Measurements from ENCODE around the gene OLIG1.

Gene OLIG1

DNA sequence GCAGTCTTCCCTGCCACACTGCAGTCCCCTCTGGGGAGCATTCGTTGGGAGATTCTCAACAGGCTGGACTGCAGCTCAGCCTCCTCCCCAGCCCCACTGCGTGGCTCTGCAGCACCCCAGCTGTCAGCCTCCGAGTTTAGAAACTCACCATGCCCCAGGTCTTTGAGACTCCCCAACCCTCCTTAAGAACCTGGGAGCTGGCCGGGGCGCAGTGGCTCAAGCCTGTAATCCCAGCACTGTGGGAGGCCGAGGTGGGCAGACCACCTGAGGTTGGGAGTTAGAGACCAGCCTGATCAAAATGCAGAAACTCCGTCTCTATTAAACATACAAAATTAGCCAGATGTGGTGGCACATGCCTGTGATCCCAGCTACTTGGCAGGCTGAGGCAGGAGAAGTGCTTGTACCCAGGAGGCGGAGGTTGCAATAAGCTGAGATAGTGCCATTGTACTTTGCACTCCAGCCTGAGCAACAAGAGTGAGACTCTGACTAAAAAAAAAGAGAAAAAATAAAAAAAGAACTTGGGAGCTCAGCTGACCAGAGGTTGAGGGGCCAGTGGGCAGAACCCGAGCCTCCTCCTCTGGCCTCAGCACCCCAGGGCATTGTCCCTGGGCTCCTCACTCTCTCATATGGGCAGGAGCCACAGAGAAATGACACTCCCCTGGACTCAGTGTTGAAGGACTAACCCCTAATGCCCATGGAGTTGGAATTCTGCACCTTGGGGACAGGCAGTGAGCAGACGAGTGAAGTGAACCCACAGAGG is 38.6 kb upstream of the OLIG1 start:
- no peak for FAIRE-seq

DNA sequence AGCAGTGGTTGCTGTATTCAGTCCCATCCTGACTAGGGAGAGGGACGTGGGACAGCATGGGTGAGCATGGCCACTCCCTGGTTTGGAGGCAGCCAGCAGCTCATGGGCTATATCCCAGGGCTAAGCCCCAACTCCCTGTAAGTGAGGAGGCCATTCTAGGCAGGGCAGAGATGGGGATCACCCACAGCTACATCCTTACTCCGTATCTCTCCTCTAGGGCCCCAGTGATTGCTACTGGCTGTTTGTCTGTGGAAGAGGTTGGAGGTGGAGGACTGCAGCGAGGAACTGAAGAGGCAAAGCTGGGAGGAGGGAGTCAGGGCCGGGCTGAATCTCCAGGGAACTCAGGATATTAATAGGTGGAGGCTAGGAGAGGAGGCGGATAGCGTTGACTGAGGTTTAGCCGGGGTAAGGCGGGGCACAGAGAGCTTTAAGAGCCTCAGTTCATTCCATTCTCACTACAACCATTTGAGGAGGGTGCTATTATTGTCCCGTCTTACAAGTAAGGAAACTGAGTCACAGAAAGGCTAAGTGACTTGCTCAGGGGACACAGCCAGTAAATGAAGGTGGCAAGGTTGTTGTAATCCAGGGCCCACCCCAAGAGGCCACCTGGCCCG is 37.4 kb upstream of the OLIG1 start:
- no peak for FAIRE-seq

DNA sequence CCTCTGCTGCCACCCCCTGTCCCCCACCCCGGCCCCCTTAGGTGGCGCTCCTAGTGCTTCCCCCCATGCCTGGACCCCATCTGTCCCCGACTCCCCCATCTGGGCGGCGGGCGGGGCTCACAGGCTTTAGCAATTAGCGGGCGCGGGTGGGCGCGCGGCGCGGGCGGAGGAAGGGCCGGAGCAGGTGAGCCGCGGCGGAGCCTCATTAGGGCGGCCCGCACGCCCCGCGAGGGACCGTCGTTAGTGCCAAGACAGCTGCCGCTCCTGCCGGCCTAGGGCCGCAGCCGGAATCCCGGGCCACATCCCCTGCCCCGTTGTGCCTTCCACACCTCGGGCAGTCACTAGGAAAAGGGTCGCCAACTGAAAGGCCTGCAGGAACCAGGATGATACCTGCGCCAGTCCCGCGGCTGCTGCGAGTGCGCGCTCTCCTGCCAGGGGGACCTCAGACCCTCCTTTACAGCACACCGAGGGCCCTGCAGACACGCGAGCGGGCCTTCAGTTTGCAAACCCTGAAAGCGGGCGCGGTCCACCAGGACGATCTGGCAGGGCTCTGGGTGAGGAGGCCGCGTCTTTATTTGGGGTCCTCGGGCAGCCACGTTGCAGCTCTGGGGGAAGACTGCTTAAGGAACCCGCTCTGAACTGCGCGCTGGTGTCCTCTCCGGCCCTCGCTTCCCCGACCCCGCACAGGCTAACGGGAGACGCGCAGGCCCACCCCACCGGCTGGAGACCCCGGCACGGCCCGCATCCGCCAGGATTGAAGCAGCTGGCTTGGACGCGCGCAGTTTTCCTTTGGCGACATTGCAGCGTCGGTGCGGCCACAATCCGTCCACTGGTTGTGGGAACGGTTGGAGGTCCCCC is 36.6 kb upstream of the OLIG1 start:
- FAIRE-seq = no peak

DNA sequence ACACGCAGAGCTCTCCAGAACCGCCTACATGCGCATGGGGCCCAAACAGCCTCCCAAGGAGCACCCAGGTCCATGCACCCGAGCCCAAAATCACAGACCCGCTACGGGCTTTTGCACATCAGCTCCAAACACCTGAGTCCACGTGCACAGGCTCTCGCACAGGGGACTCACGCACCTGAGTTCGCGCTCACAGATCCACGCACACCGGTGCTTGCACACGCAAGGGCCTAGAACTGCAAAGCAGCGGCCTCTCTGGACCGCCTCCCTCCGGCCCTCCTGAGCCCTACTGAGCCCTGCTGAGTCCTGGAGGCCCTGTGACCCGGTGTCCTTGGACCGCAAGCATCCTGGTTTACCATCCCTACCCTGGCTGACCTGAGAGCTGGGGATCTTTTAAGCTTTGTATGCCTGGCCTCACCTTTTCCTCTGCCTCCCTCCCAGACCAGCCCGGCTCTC is 36.0 kb upstream of the OLIG1 start:
- no peak for FAIRE-seq

- FAIRE-seq = no peak
Observed at GRCh38 chr21:33035147-33035546, 34.8 kb upstream of the OLIG1 start.

GRCh38 chr21:33036430-33037162 is 33.3 kb upstream of the OLIG1 start:
- FAIRE-seq = no peak

- no peak for FAIRE-seq
Observed at GRCh38 chr21:33037501-33037900, 32.4 kb upstream of the OLIG1 start.

- no peak for FAIRE-seq
Observed at GRCh38 chr21:33039536-33039935, 30.4 kb upstream of the OLIG1 start.

DNA sequence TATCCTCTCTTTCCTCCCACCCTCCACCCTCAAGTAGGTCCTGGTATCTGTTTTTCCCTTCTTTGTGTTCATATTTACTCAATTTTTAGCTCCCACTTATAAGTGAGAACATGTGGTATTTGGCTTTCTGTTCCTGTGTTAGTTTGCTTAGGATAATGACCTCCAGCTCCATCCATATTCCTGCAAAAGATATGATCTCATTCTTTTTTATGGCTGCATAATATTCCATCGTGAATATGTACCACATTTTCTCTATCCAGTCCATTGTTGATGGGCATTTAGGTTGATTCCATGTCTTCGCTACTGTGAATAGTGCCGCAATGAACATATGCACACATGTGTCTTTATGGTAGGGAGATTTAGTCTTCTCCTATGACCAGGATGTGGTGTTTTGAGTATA is 29.7 kb upstream of the OLIG1 start:
- no peak for FAIRE-seq

DNA sequence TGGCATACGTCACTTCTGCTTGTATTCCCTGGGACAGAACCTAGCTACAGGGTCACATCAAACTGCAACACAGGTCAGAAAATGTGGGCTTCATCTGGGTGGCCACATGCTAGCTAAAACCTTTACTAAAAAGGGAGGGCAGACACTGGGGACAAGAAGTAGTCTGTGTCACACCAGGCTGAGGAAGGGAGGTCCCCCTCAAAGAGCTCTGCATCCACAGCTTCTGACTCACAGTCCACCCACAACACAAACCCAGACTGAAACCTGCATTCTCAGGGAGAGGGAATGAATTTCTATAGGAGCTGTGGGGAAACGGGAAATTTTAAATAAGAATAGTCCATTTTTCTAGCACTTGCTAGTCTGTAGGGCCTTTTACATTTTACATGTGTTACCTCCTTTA is 28.0 kb upstream of the OLIG1 start:
- FAIRE-seq = no peak

- no peak for FAIRE-seq
Observed at GRCh38 chr21:33042812-33043211, 27.1 kb upstream of the OLIG1 start.

- FAIRE-seq = no peak
Observed at GRCh38 chr21:33046455-33046854, 23.5 kb upstream of the OLIG1 start.

- no peak for FAIRE-seq
Observed at GRCh38 chr21:33047231-33047630, 22.7 kb upstream of the OLIG1 start.

- no peak for FAIRE-seq
Observed at GRCh38 chr21:33051925-33052324, 18.0 kb upstream of the OLIG1 start.

- FAIRE-seq = no peak
Observed at GRCh38 chr21:33053951-33054350, 16.0 kb upstream of the OLIG1 start.

- no peak for FAIRE-seq
Observed at GRCh38 chr21:33055991-33056390, 13.9 kb upstream of the OLIG1 start.

DNA sequence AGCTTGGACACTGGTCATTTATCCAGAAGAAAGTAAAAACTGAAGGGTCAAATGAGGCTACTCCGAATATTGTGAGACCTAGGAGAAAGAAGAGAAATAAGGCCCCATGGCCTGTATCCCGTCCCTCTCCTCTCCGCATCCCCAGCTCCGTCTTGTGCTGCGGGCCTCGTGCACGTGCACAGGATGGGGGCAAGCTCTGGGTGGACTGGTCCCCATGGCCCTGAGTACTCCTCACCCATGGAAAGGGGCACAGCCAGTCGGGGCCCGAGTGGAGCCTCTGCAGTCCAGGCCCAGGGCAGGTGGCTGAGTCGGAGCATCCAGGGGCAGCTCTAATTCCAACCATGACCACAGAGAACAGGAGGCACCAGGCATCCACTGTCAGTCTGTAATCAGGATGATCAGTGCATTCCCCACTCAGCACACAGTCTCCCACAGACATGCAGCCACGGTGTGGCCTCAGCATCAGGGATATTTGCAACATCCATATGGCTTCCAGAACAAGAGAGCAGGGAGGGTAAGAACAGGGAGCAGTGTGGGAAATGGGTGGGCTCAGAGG is 12.5 kb upstream of the OLIG1 start:
- no peak for FAIRE-seq

GRCh38 chr21:33058527-33058926 is 11.4 kb upstream of the OLIG1 start:
- no peak for FAIRE-seq

DNA sequence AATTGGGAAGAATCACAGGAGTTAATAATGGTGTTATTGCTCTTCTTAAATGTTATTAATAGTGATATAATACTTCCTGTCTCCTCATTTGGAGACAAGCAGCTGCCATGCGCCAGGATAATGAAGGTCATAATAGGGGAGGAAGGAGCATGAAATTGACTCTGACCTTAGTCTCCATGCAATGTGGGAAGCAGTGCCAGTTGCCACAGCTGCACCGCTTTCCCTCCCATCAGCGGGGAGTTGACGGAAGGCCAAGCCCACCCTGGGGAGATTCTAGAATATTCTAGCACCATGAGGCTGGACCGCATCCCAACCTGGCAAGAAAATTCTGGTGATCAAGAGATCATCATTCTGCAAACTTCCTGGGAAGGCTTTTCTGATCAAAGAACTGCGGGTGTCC is 11.0 kb upstream of the OLIG1 start:
- no peak for FAIRE-seq

DNA sequence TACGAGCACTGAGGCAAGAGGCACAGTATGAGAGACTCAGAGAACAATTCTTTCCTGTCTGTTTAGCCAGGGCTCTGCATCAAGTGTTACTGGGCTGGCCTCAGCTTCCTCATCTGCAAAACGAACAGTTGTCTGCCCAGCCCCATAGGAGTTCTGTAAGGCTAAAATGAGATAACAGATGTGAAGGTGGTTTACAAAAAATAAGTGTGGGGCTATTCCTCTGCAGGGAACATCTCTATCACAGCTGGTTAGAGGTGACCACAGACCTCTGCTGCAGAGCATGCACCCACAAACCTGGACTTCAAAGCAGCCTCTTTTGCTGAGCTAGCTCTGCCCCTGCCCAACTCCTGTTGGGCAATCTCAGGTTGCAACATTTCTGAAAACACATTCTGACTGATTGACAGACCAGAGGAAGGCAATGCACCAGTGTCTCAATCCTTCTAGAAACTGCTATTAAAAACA is 10.5 kb upstream of the OLIG1 start:
- FAIRE-seq = no peak

GRCh38 chr21:33061233-33061632 is 8.7 kb upstream of the OLIG1 start:
- no peak for FAIRE-seq

DNA sequence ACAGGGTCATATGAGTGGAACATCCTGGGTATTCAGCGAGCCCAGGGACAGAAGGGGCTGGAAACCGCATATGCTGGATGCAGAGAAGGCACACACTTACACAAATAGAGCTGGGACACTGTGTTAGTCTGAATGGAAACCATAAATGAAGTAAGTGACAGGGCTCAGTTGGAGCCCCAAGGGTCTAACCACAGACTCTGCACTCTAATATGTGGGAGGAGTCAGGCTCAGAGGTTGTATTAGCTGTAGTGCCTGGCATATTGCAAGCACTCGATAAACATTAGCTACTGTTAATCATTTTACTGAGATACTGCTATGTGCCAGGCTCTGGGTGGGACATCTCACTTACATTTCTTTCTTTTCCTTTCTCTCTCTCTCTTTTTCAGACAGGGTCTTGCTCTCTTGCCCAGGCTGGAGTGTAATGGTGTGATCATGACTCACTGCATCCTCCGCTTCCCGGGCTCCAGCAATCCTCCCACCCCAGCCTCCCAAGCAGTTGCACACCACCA is 6.5 kb upstream of the OLIG1 start:
- no peak for FAIRE-seq
